Posterior vena cava (tissue), 2 donors: ENCODE results near the gene CARD10. TPM values are rescaled to one million over a fixed set of nuclear protein-coding genes. Genes with fewer than 3 reads are reported as not detected.
"Not testable (repeated sequence)": the region's sequence is repeated elsewhere in the genome, so short reads cannot be mapped to it uniquely, and the experiment has no call there.

ENCODE experiments used
- DNase-seq: peaks from one replicate; pipeline ENCODE4 v3.0.0-alpha.2; 2020; ENCODE audit warnings: low spot score
- intact Hi-C, 2 donors: fragments of 100-400 bp; cut with DNase I; formaldehyde crosslinking; loops; one replicate each; pipeline versions ENCODE4 v1.14.1 to v1.14.2; 2022 to 2023
- total RNA-seq, 2 donors: library from RNA; stranded (reverse); fragmentation: NEBNext Ultra II Directional; extraction: Animal tissue kit (Norgen Biotek cat#: 25700); gene quantifications; one replicate each; pipeline ENCODE4 v1.2.1, GENCODE V29; 2021
- donor health status: DM: yes; HTN: yes; CAD: no.
- donor health status: DM: yes; HTN: yes; CAD: no.

Gene CARD10
- total RNA-seq, 2 donors from 2014 or later = 7.8 to 12.8 TPM

GRCh38 chr22:37476389-37477329, 42.6 kb downstream of the CARD10 start:
- no peak for DNase-seq
- intact Hi-C loops = no loop called here

- intact Hi-C loops = no loop called here
- DNase-seq = no peak
Measured at GRCh38 chr22:37474447-37475090, 44.6 kb downstream of the CARD10 start.

GRCh38 chr22:37473437-37473946, 45.7 kb downstream of the CARD10 start:
- intact Hi-C loops = no loop called here
- no peak for DNase-seq

GRCh38 chr22:37472418-37473006, 46.7 kb downstream of the CARD10 start:
- intact Hi-C loops = no loop called here
- no peak for DNase-seq

- intact Hi-C loops = no loop called here
- no peak for DNase-seq
Measured at GRCh38 chr22:37471727-37472417, 47.3 kb downstream of the CARD10 start.

GRCh38 chr22:37470087-37470445, 49.1 kb downstream of the CARD10 start:
- intact Hi-C loops = no loop called here
- no peak for DNase-seq

GRCh38 chr22:37469416-37470086, 49.7 kb downstream of the CARD10 start:
- no peak for DNase-seq
- intact Hi-C loops = loop anchor here in 1 of 2 donors (10.0 kb wide), 1 partner anchor 145 kb away; no protein-coding TSS in a partner anchor

- intact Hi-C loops = loop anchor here in 1 of 2 donors (10.0 kb wide), 1 partner anchor 143 kb away; no protein-coding TSS in a partner anchor
- not testable (repeated sequence) for DNase-seq
Measured at GRCh38 chr22:37468201-37468695, 51.0 kb downstream of the CARD10 start.

GRCh38 chr22:37467391-37467955, 51.7 kb downstream of the CARD10 start:
- intact Hi-C loops = loop anchor here in 1 of 2 donors (1.0 to 10.0 kb wide), 2 partner anchors 39 to 143 kb away; no protein-coding TSS in a partner anchor
- DNase-seq = no peak

GRCh38 chr22:37464181-37464580, 55.0 kb downstream of the CARD10 start:
- intact Hi-C loops = loop anchor here in 1 of 2 donors (10.0 kb wide), 1 partner anchor 139 kb away; no protein-coding TSS in a partner anchor
- DNase-seq = no peak

- intact Hi-C loops = loop anchor here in 1 of 2 donors (10.0 kb wide), 1 partner anchor 138 kb away; no protein-coding TSS in a partner anchor
Measured at GRCh38 chr22:37462983-37463382, 56.2 kb downstream of the CARD10 start.

GRCh38 chr22:37462436-37462835, 56.8 kb downstream of the CARD10 start:
- intact Hi-C loops = loop anchor here in 1 of 2 donors (10.0 kb wide), 1 partner anchor 138 kb away; no protein-coding TSS in a partner anchor
- DNase-seq = no peak

More at GRCh38 chr22:37462983-37463382, 56.2 kb downstream of the CARD10 start:
- no peak for DNase-seq

- DNase-seq = no peak
- intact Hi-C loops = loop anchor here in 1 of 2 donors (10.0 kb wide), 1 partner anchor 137 kb away; no protein-coding TSS in a partner anchor
Measured at GRCh38 chr22:37461961-37462360, 57.3 kb downstream of the CARD10 start.

GRCh38 chr22:37460684-37461083, 58.5 kb downstream of the CARD10 start:
- intact Hi-C loops = loop anchor here in 1 of 2 donors (10.0 kb wide), 1 partner anchor 136 kb away; no protein-coding TSS in a partner anchor

GRCh38 chr22:37459206-37459605, 60.0 kb downstream of the CARD10 start:
- no peak for DNase-seq
- intact Hi-C loops = no loop called here

More at GRCh38 chr22:37460684-37461083, 58.5 kb downstream of the CARD10 start:
- no peak for DNase-seq

GRCh38 chr22:37457093-37457893, 61.9 kb downstream of the CARD10 start:
- peak; percentile 88 for DNase-seq
- intact Hi-C loops = no loop called here

GRCh38 chr22:37456346-37456745, 62.9 kb downstream of the CARD10 start:
- intact Hi-C loops = no loop called here
- no peak for DNase-seq
